HepG2 (cell line): ENCODE results near the gene TGM1. TPM values are rescaled to one million over a fixed set of nuclear protein-coding genes. Genes with fewer than 3 reads are reported as not detected.

Experiments used
- ATAC-seq: fragments of 200-7000 bp; cut with Tn5 transposase; 3 replicates; pipeline ENCODE4 v1.9.1; 2020; ENCODE audit warnings: mild to moderate bottlenecking, moderate library complexity
- BruUV-seq: library from RNA; stranded (reverse); fragments of 400-500 nt; replicated peaks from 2 replicates; lab custom pipeline; 2021; lab: Mats Ljungman, UMichigan
- CTCF ChIA-PET: fragments of 300-600 bp; formaldehyde crosslinking; extraction: SDS; loops from one replicate; lab custom pipeline; 2021; ENCODE audit warnings: low total read pairs, inconsistent platforms, low intra/inter-chr PET ratio; lab: Yijun Ruan, JAX
- POLR2A ChIA-PET: fragments of 350-600 bp; sonication (Branson Sonifier 250); formaldehyde crosslinking; loops from one replicate; lab custom pipeline; 2020; ENCODE audit warnings: antibody characterized with exemption, inconsistent platforms; lab: Yijun Ruan, JAX
- DNase-seq: peaks from one replicate; pipeline ENCODE4 v3.0.0-alpha.2; 2015; ENCODE audit warnings: low spot score
- FAIRE-seq: peaks from 3 replicates; lab custom pipeline; 2011; peaks lifted over from hg19 to GRCh38; lab: Jason Lieb, UNC
- H2AFZ ChIP-seq: one replicate; pipeline ENCODE4 v1.6.1; 2011; ENCODE audit warnings: low read length, inconsistent platforms
- H3K27ac ChIP-seq: fragments of 300-600 bp; 3 replicates; pipeline ENCODE4 v1.8.0; 2011; ENCODE audit warnings: mixed run types, mild to moderate bottlenecking, mixed read lengths, low read length, inconsistent platforms; ENCODE audit not compliant: insufficient read depth; ENCODE audit errors: extremely low read length
- H3K27me3 ChIP-seq, 2 experiments: fragments of 200-600 bp in 1 of 2; 2 replicates in 1 of 2; 3 replicates in 1 of 2; pipeline versions ENCODE4 v1.6.0 to v1.8.0; 2011; ENCODE audit warnings: low read length in 2 of 2, mild to moderate bottlenecking in 2 of 2, moderate library complexity in 2 of 2, inconsistent platforms in 1 of 2; ENCODE audit not compliant: insufficient read depth in 2 of 2, control insufficient read depth in 1 of 2
- H3K36me3 ChIP-seq, 2 experiments: fragments of 200-600 bp in 1 of 2; replicated peaks in 1 of 2; 2 replicates in 1 of 2; 3 replicates in 1 of 2; pipeline versions ENCODE4 v1.5.1 to v1.8.0; 2011; ENCODE audit warnings: low read length in 2 of 2, inconsistent platforms in 1 of 2; ENCODE audit not compliant: insufficient read depth in 2 of 2, control insufficient read depth in 1 of 2
- H3K4me1 ChIP-seq: 2 replicates; pipeline ENCODE4 v1.5.1; 2012; ENCODE audit warnings: low read length, inconsistent platforms; ENCODE audit not compliant: insufficient read depth
- H3K4me2 ChIP-seq: 2 replicates; pipeline ENCODE4 v1.6.0; 2011; ENCODE audit warnings: low read depth, low read length, inconsistent platforms
- H3K4me3 ChIP-seq, 3 experiments: fragments of 200-600 bp in 1 of 3; sonication (generic), shearing (Covaris generic) in 1 of 3; replicated peaks in 1 of 3; 2 replicates each; pipeline ENCODE4 v1.5.1; 2011 to 2016; ENCODE audit warnings: low read length in 3 of 3, inconsistent platforms in 2 of 3, low read depth in 2 of 3, mild to moderate bottlenecking in 2 of 3, control low read depth in 1 of 3, mixed read lengths in 1 of 3; ENCODE audit not compliant: insufficient read depth in 1 of 3
- H3K79me2 ChIP-seq: one replicate; pipeline ENCODE4 v1.6.1; 2011; ENCODE audit warnings: low read length, inconsistent platforms; ENCODE audit not compliant: insufficient read depth
- H3K9ac ChIP-seq: 2 replicates; pipeline ENCODE4 v1.6.0; 2011; ENCODE audit warnings: mild to moderate bottlenecking, low read depth, low read length, inconsistent platforms; ENCODE audit not compliant: insufficient read depth
- H3K9me3 ChIP-seq: 2 replicates; pipeline ENCODE4 v1.5.1; 2012; ENCODE audit warnings: mild to moderate bottlenecking, low read length
- H4K20me1 ChIP-seq: 2 replicates; pipeline ENCODE4 v1.6.0; 2011; ENCODE audit warnings: inconsistent platforms, mild to moderate bottlenecking, low read length, moderate library complexity; ENCODE audit not compliant: insufficient read depth
- EEA1 ChIP-seq: sonication (generic); formaldehyde crosslinking; IDR thresholded peaks from 2 replicates; pipeline ENCODE4 v1.5.1; 2020; ENCODE audit warnings: mild to moderate bottlenecking, missing genetic modification reagents, borderline replicate concordance
- ETV6 ChIP-seq: sonication (generic); formaldehyde crosslinking; conservative IDR thresholded peaks from 2 replicates; pipeline ENCODE4 v1.4.0; 2020; ENCODE audit warnings: missing genetic modification reagents
- HDAC2 ChIP-seq: sonication (generic); formaldehyde crosslinking; IDR thresholded peaks from 2 replicates; pipeline ENCODE4 v1.4.0; 2020; ENCODE audit warnings: missing genetic modification reagents
- KLF13 ChIP-seq: sonication (generic); formaldehyde crosslinking; IDR thresholded peaks from 2 replicates; pipeline ENCODE4 v1.4.0; 2020; ENCODE audit warnings: mild to moderate bottlenecking, missing genetic modification reagents
- NCOA1 ChIP-seq: sonication (generic); formaldehyde crosslinking; IDR thresholded peaks from 2 replicates; pipeline ENCODE4 v1.9.0; 2021; ENCODE audit warnings: missing genetic modification reagents
- PCBP2 ChIP-seq: fragments of 200-400 bp; formaldehyde crosslinking; optimal IDR thresholded peaks from 2 replicates; pipeline ENCODE3; 2018; ENCODE audit warnings: low read length, low read depth; ENCODE audit not compliant: poor library complexity, severe bottlenecking
- PHF21A ChIP-seq: sonication (generic); formaldehyde crosslinking; IDR thresholded peaks from 2 replicates; pipeline ENCODE4 v1.5.0; 2020; ENCODE audit warnings: mild to moderate bottlenecking, missing genetic modification reagents
- SKIL ChIP-seq: sonication (generic); formaldehyde crosslinking; IDR thresholded peaks from 2 replicates; pipeline ENCODE4 v1.8.0; 2022; ENCODE audit warnings: missing genetic modification reagents, mild to moderate bottlenecking, moderate library complexity, borderline replicate concordance
- TARDBP ChIP-seq: sonication (generic); formaldehyde crosslinking; IDR thresholded peaks from 2 replicates; pipeline ENCODE4 v1.8.0; 2022; ENCODE audit warnings: mild to moderate bottlenecking, missing genetic modification reagents
- TBX3 ChIP-seq: fragments of 450-650 bp; IDR thresholded peaks from 2 replicates; pipeline ENCODE4 v1.6.1; 2017; ENCODE audit warnings: antibody characterized with exemption, mild to moderate bottlenecking, inconsistent platforms, borderline replicate concordance
- TEAD3 ChIP-seq: optimal IDR thresholded peaks from 2 replicates; pipeline ENCODE3; 2016; ENCODE audit warnings: borderline replicate concordance
- TFAP4 ChIP-seq: sonication (generic); IDR thresholded peaks from 2 replicates; pipeline ENCODE4 v1.6.1; 2016; ENCODE audit warnings: low read depth, borderline replicate concordance
- ZBTB21 ChIP-seq: sonication (generic); formaldehyde crosslinking; IDR thresholded peaks from 2 replicates; pipeline ENCODE4 v1.4.0; 2020; ENCODE audit warnings: missing genetic modification reagents
- ZFP36L2 ChIP-seq: sonication (generic); formaldehyde crosslinking; IDR thresholded peaks from 2 replicates; pipeline ENCODE4 v1.4.0; 2020; ENCODE audit warnings: missing genetic modification reagents
- ZNF281 ChIP-seq: sonication (generic); formaldehyde crosslinking; IDR thresholded peaks from 2 replicates; pipeline ENCODE4 v1.4.0; 2020; ENCODE audit warnings: missing genetic modification reagents, borderline replicate concordance
- ZNF615 ChIP-seq: sonication (generic); formaldehyde crosslinking; IDR thresholded peaks from 2 replicates; pipeline ENCODE4 v1.5.0; 2020; ENCODE audit warnings: mild to moderate bottlenecking, missing genetic modification reagents, borderline replicate concordance
- WGBS: methylation state at CpG from one replicate; pipeline ENCODE4 v1.1.6; 2017; ENCODE audit warnings: low lambda C conversion rate; 5-methylcytosine and 5-hydroxymethylcytosine counted together
- in situ Hi-C: cut with HindIII; loops from 2 replicates; pipeline ENCODE4 v1.10.0; 2017; ENCODE audit warnings: low pct_unique_long_range_greater_than_20kb; ENCODE audit not compliant: extremely low pct_ligation_motif_present
- intact Hi-C: fragments of 100-400 bp; cut with micrococcal nuclease; formaldehyde crosslinking; loops from one replicate; pipeline ENCODE4 v1.10.0; 2022; ENCODE audit not compliant: unreplicated experiment
- polyA plus RNA-seq, 8 experiments: library from polyadenylated mRNA; depleted of rRNA in 3 of 8; stranded (reverse) in 7 of 8; unstranded in 1 of 8; fragments of >200 nt; fragmentation: Illumina TruSeq in 4 of 8; extraction: Trizol in 4 of 8; gene quantifications; 2 replicates each; pipeline versions ENCODE4 v1.2.1 to v1.2.3, GENCODE V29; 2011 to 2016; ENCODE audit warnings: low read depth in 4 of 8, missing spikeins in 1 of 8, mixed read lengths in 1 of 8; ENCODE audit not compliant: insufficient read depth in 1 of 8
- total RNA-seq, 5 experiments: library from RNA; depleted of rRNA; stranded (reverse); fragments of >200 nt; fragmentation: Illumina TruSeq; extraction: Trizol; gene quantifications; 2 replicates each; pipeline ENCODE4 v1.2.3, GENCODE V29; 2016; ENCODE audit warnings: low read depth in 1 of 5
- TF ChIP-seq, protein P1 (sequence below): sonication (generic); formaldehyde crosslinking; IDR thresholded peaks from 2 replicates; pipeline ENCODE4 v1.5.0; 2020; ENCODE audit warnings: missing genetic modification reagents, mild to moderate bottlenecking, borderline replicate concordance

The TGM1 gene
- total and polyA plus RNA-seq, 2 of the 13 experiments (the other 11 are each of a cell fraction or from before 2014, with no cell fraction given), result 3.2 to 10.6 TPM

GRCh38 chr14:24233538-24233866 is 29.5 kb downstream of the TGM1 start:
- Histone ChIP-seq H3K4me1 (peaks cover 44% of the 10 kb centered on the region), H3K79me2 (peaks cover 53% of the 10 kb centered on the region), H3K36me3 (peaks cover 26 to 48% of the 10 kb centered on the region in 2 experiments), H3K4me3 (peak overlapping the region; percentile 83 to 91 (median 85)), H3K9ac (peak overlapping the region; percentile 91), H3K27me3 (peaks cover 0 to 4% of the 10 kb centered on the region in 2 experiments; a peak in 1 of 5 replicates), H2AFZ (no peak overlapping the region), H4K20me1 (peaks cover 7% of the 10 kb centered on the region; the same call in 1 of the 2 replicates), H3K9me3 (no peaks in the 10 kb centered on the region), H3K27ac (peak overlapping the region; percentile 84), H3K4me2 (peak overlapping the region; percentile 96)
- intact Hi-C loops (loop anchor here (2.0 to 10.0 kb wide), 2 partner anchors 45 to 1191 kb away; partner anchors contain the start of gene IPO4), in situ Hi-C loops (no loop called here)
- ChIA-PET POLR2A (interaction anchor here (1.7 to 18.0 kb wide), 6 partner anchors 8 to 140 kb away, joined by 5 to 850 read pairs (median 42); partner anchors contain the start of genes CHMP4A, CIDEB, DHRS1 and LTB4R), CTCF (no interaction called here)
- BruUV-seq, result no TSS peak
- 49% methylated on average over 2 of the region's 2 CpGs for WGBS
- DNase-seq (peak; percentile 64), ATAC-seq (peak; percentile 29), FAIRE-seq (no peak)
- 0 out of 2 replicates have a peak, but pooled peaks have one; percentile 3 for TF ChIP-seq NCOA1 (CRISPR knock-in tag)
- TF ChIP-seq KLF13 (CRISPR knock-in tag), result no peak
- peak; percentile 44 for TF ChIP-seq TEAD3 (CRISPR knock-in tag)
- no peak for TF ChIP-seq EEA1
- peak; percentile 48 for TF ChIP-seq PCBP2
- peak; percentile 94 for TF ChIP-seq TFAP4
- TF ChIP-seq ZNF615 (CRISPR knock-in tag), result 0 out of 2 replicates have a peak, but pooled peaks have one; percentile 52
- TF ChIP-seq HDAC2 (CRISPR knock-in tag), result peak; percentile 23; the same call in 1 of the 2 replicates
- TF ChIP-seq TARDBP (CRISPR knock-in tag), result peak; percentile 19; the same call in 1 of the 2 replicates
- TF ChIP-seq PHF21A (CRISPR knock-in tag), result peak; percentile 41; the same call in 1 of the 2 replicates
- peak; percentile 70; the same call in 1 of the 2 replicates for TF ChIP-seq TBX3
- TF ChIP-seq SKIL (CRISPR knock-in tag), result no peak
- 0 out of 2 replicates have a peak, but pooled peaks have one; percentile 4 for TF ChIP-seq ETV6 (CRISPR knock-in tag)
- TF ChIP-seq, protein P1, sequence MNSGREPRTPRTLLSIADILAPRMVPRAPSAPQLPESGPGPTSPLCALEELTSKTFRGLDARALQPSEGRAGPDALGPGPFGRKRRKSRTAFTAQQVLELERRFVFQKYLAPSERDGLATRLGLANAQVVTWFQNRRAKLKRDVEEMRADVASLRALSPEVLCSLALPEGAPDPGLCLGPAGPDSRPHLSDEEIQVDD (CRISPR knock-in tag), result peak; percentile 2; the same call in 1 of the 2 replicates
- no peak for TF ChIP-seq ZFP36L2 (CRISPR knock-in tag)
- TF ChIP-seq ZNF281 (CRISPR knock-in tag), result peak; percentile 85
- 0 out of 2 replicates have a peak, but pooled peaks have one; percentile 12 for TF ChIP-seq ZBTB21
